IMR-90 (cell line): ENCODE results near the gene TRPV4. TPM values are rescaled to one million over a fixed set of nuclear protein-coding genes. Genes with fewer than 3 reads are reported as not detected.

Source experiments
- ATAC-seq: fragments of 200-7000 bp; cut with Tn5 transposase; 2 replicates; pipeline ENCODE4 v1.9.1; 2020; ENCODE audit warnings: low read depth, mild to moderate bottlenecking, moderate library complexity
- BruUV-seq: library from RNA; stranded (reverse); fragments of 400-500 nt; replicated peaks from 2 replicates; lab custom pipeline; 2021; lab: Mats Ljungman, UMichigan
- CTCF ChIA-PET: fragments of 300-600 bp; formaldehyde crosslinking; extraction: SDS; loops from one replicate; lab custom pipeline; 2021; ENCODE audit warnings: antibody characterized with exemption; lab: Yijun Ruan, JAX
- POLR2A ChIA-PET: fragments of 300-600 bp; sonication (Branson Sonifier 250); formaldehyde crosslinking; loops from one replicate; lab custom pipeline; 2022; ENCODE audit warnings: antibody characterized with exemption; ENCODE audit not compliant: unreplicated experiment; lab: Charles Lee
- DNase-seq: peaks from one replicate; pipeline ENCODE4 v3.0.0; 2013
- H2AFZ ChIP-seq: replicated peaks from 2 replicates; pipeline ENCODE3; 2013; ENCODE audit warnings: low read length, mild to moderate bottlenecking; ENCODE audit not compliant: poor library complexity
- H2AK5ac ChIP-seq: 2 replicates; pipeline ENCODE4 v1.6.1; 2013; ENCODE audit warnings: low read depth, low read length, inconsistent platforms
- H2AK9ac ChIP-seq: replicated peaks from 2 replicates; pipeline ENCODE3; 2013; ENCODE audit warnings: mild to moderate bottlenecking, low read depth, low read length, moderate library complexity; ENCODE audit not compliant: poor library complexity
- H2BK120ac ChIP-seq: 2 replicates; pipeline ENCODE4 v1.6.1; 2013; ENCODE audit warnings: low read depth, low read length, inconsistent platforms
- H2BK15ac ChIP-seq: 3 replicates; pipeline ENCODE4 v1.6.1; 2013; ENCODE audit warnings: low read depth, low read length, inconsistent platforms
- H2BK20ac ChIP-seq: 2 replicates; pipeline ENCODE4 v1.6.1; 2013; ENCODE audit warnings: low read depth, mild to moderate bottlenecking, inconsistent platforms, low read length, moderate library complexity
- H2BK5ac ChIP-seq: 2 replicates; pipeline ENCODE4 v1.6.1; 2013; ENCODE audit warnings: mild to moderate bottlenecking, low read depth, low read length, inconsistent platforms; ENCODE audit not compliant: poor library complexity, severe bottlenecking
- H3K14ac ChIP-seq: replicated peaks from 2 replicates; pipeline ENCODE4 v1.6.1; 2013; ENCODE audit warnings: low read depth, low read length, inconsistent platforms
- H3K18ac ChIP-seq: 2 replicates; pipeline ENCODE4 v1.6.1; 2013; ENCODE audit warnings: low read depth, low read length, control low read depth
- H3K23ac ChIP-seq: 2 replicates; pipeline ENCODE4 v1.6.1; 2013; ENCODE audit warnings: low read depth, low read length, inconsistent platforms
- H3K27ac ChIP-seq: 2 replicates; pipeline ENCODE4 v1.5.1; 2013; ENCODE audit warnings: mild to moderate bottlenecking, control low read depth, low read length; ENCODE audit not compliant: insufficient read depth
- H3K27me3 ChIP-seq: 2 replicates; pipeline ENCODE4 v1.6.1; 2013; ENCODE audit warnings: low read length; ENCODE audit not compliant: control insufficient read depth, insufficient read depth
- H3K36me3 ChIP-seq: 2 replicates; pipeline ENCODE4 v1.6.1; 2013; ENCODE audit warnings: low read length, mixed read lengths; ENCODE audit not compliant: control insufficient read depth, insufficient read depth
- H3K4ac ChIP-seq: 2 replicates; pipeline ENCODE4 v1.6.1; 2013; ENCODE audit warnings: low read depth, low read length, inconsistent platforms
- H3K4me1 ChIP-seq: 2 replicates; pipeline ENCODE4 v1.6.1; 2013; ENCODE audit warnings: low read length, mixed read lengths; ENCODE audit not compliant: control insufficient read depth, insufficient read depth
- H3K4me2 ChIP-seq: 2 replicates; pipeline ENCODE4 v1.6.1; 2013; ENCODE audit warnings: low read depth, mild to moderate bottlenecking, control low read depth, low read length, moderate library complexity
- H3K4me3 ChIP-seq: 2 replicates; pipeline ENCODE4 v1.5.1; 2013; ENCODE audit warnings: low read depth, mild to moderate bottlenecking, control low read depth, low read length, moderate library complexity; ENCODE audit not compliant: insufficient read depth
- H3K56ac ChIP-seq: 2 replicates; pipeline ENCODE4 v1.6.1; 2013; ENCODE audit warnings: low read length, inconsistent platforms; ENCODE audit not compliant: insufficient read depth; ENCODE audit errors: extremely low read depth
- H3K79me1 ChIP-seq, 2 experiments: 2 replicates each; pipeline ENCODE4 v1.6.1; 2013; ENCODE audit warnings: low read length in 2 of 2, inconsistent platforms in 1 of 2, low read depth in 1 of 2
- H3K9ac ChIP-seq: 2 replicates; pipeline ENCODE4 v1.6.1; 2013; ENCODE audit warnings: low read depth, low read length, control low read depth
- H3K9me1 ChIP-seq: 2 replicates; pipeline ENCODE4 v1.6.1; 2013; ENCODE audit warnings: low read length, inconsistent platforms; ENCODE audit not compliant: insufficient read depth
- H3K9me3 ChIP-seq: 2 replicates; pipeline ENCODE4 v1.6.1; 2013; ENCODE audit warnings: low read length; ENCODE audit not compliant: control insufficient read depth, insufficient read depth
- H4K20me1 ChIP-seq: 2 replicates; pipeline ENCODE4 v1.6.1; 2013; ENCODE audit warnings: low read length, inconsistent platforms; ENCODE audit not compliant: insufficient read depth
- H4K5ac ChIP-seq: 2 replicates; pipeline ENCODE4 v1.6.1; 2013; ENCODE audit warnings: mild to moderate bottlenecking, low read depth, low read length, control low read depth
- H4K8ac ChIP-seq, 2 experiments: 2 replicates each; pipeline ENCODE4 v1.6.1; 2013; ENCODE audit warnings: low read depth in 2 of 2, low read length in 2 of 2, control low read depth in 1 of 2, inconsistent platforms in 1 of 2
- H4K91ac ChIP-seq: 2 replicates; pipeline ENCODE4 v1.6.1; 2013; ENCODE audit warnings: low read depth, low read length, inconsistent platforms; ENCODE audit not compliant: insufficient read depth
- CEBPB ChIP-seq: IDR thresholded peaks from 2 replicates; pipeline ENCODE4 v1.6.1; 2012; ENCODE audit warnings: low read depth, low read length, improper control_type of control experiment
- ELK1 ChIP-seq: fragments of 150-350 bp; IDR thresholded peaks from 2 replicates; pipeline ENCODE4 v1.6.1; 2016; ENCODE audit warnings: low read depth, mild to moderate bottlenecking, low read length, moderate library complexity, borderline replicate concordance
- POLR2A ChIP-seq: IDR thresholded peaks from 2 replicates; pipeline ENCODE4 v1.6.1; 2012; ENCODE audit warnings: mild to moderate bottlenecking, low read depth, low read length
- SMC3 ChIP-seq: fragments of 150-350 bp; IDR thresholded peaks from 2 replicates; pipeline ENCODE4 v1.6.1; 2016; ENCODE audit warnings: low read depth, mild to moderate bottlenecking, antibody characterized with exemption, low read length, moderate library complexity
- WGBS, 2 experiments: methylation state at CpG; one replicate each; pipeline versions ENCODE4 v1.1.5 to v1.1.7; 2013; ENCODE audit warnings: missing lambda C conversion rate in 2 of 2; ENCODE audit not compliant: insufficient read length in 1 of 2; ENCODE audit errors: extremely low coverage in 2 of 2; 5-methylcytosine and 5-hydroxymethylcytosine counted together
- dilution Hi-C: fragments of 300-500 bp; cut with HindIII; formaldehyde crosslinking; loops from one replicate; pipeline ENCODE4 v1.14.3; 2018; ENCODE audit warnings: low sequenced_read_pairs; ENCODE audit not compliant: unreplicated experiment
- in situ Hi-C: fragments of 300-500 bp; cut with MboI; formaldehyde crosslinking; loops from 3 replicates; pipeline ENCODE4 v1.14.3; 2019; ENCODE audit warnings: low sequenced_read_pairs, inconsistent platforms, mixed read lengths
- intact Hi-C: fragments of 100-400 bp; cut with micrococcal nuclease; formaldehyde crosslinking; loops from 2 replicates; pipeline ENCODE4 v1.10.0; 2022
- polyA plus RNA-seq, 3 experiments: library from polyadenylated mRNA; depleted of rRNA; stranded (reverse); fragments of >200 nt; gene quantifications; 2 replicates each; pipeline ENCODE4 v1.2.3, GENCODE V29; 2012; ENCODE audit warnings: low replicate concordance in 1 of 3
- total RNA-seq: library from RNA; depleted of rRNA; stranded (reverse); fragments of >200 nt; gene quantifications from 2 replicates; pipeline ENCODE4 v1.2.3, GENCODE V29; 2012

TRPV4 gene
- total and polyA plus RNA-seq, 2 of the 4 experiments (the other 2 are of a cell fraction), result 1.1 to 6.1 TPM

- H4K91ac ChIP-seq, result no peak overlapping the region
- no peak overlapping the region for H3K4me2 ChIP-seq
- H3K56ac ChIP-seq, result no peak overlapping the region
- H3K4me1 ChIP-seq, result no peaks in the 10 kb centered on the region
- H4K20me1 ChIP-seq, result no peaks in the 10 kb centered on the region
- H2AK9ac ChIP-seq, result no peak overlapping the region
- no peak overlapping the region for H3K9ac ChIP-seq
- no peak overlapping the region for H2BK15ac ChIP-seq
- no peak overlapping the region for H3K4me3 ChIP-seq
- H4K8ac ChIP-seq, result no peak overlapping the region
- H3K27me3 ChIP-seq, result peaks cover 3% of the 10 kb centered on the region; the same call in 1 of the 2 replicates
- H3K4ac ChIP-seq, result no peak overlapping the region
- H4K5ac ChIP-seq, result no peak overlapping the region
- no peak overlapping the region for H2BK20ac ChIP-seq
- ATAC-seq, result no peak
- no peak overlapping the region for H2BK5ac ChIP-seq
- H3K36me3 ChIP-seq, result no peaks in the 10 kb centered on the region
- no peak overlapping the region for H3K23ac ChIP-seq
- dilution Hi-C loops, result no loop called here
- H3K27ac ChIP-seq, result no peak overlapping the region
- H3K79me1 ChIP-seq, result no peaks in the 10 kb centered on the region
- H2AK5ac ChIP-seq, result no peak overlapping the region
- DNase-seq, result no peak
- no peak overlapping the region for H3K18ac ChIP-seq
- no peak overlapping the region for H2BK120ac ChIP-seq
- TF ChIP-seq ELK1 (no peak), CEBPB (no peak), SMC3 (no peak), POLR2A (no peak)
- no peaks in the 10 kb centered on the region for H3K9me1 ChIP-seq
- POLR2A ChIA-PET, result no interaction called here
- in situ Hi-C loops, result loop anchor here (5.0 to 10.0 kb wide), 3 partner anchors 178 to 345 kb away; no protein-coding TSS in a partner anchor
- intact Hi-C loops, result loop anchor here (5.0 kb wide), 1 partner anchor 53 kb away; no protein-coding TSS in a partner anchor
- BruUV-seq, result no TSS peak
- peak overlapping the region; percentile 63 for H2AFZ ChIP-seq
- no peaks in the 10 kb centered on the region for H3K9me3 ChIP-seq
- CTCF ChIA-PET, result no interaction called here
- 0% methylated on average over 1 of the region's 16 CpGs; no CpG with 5 or more reads in 1 of the 2 experiments for WGBS, 2 experiments
- no peak overlapping the region for H3K14ac ChIP-seq
These were observed 62.9 kb downstream of the TRPV4 start for GRCh38 chr12:109770104-109770860.
